ENCODE data around the gene TANGO6. TPM values are rescaled to one million over a fixed set of nuclear protein-coding genes. Genes with fewer than 3 reads are reported as not detected.

The TANGO6 gene
- total RNA-seq, 8 experiments from 2014 or later: 6.4 to 18.6 (median 7.7) TPM

DNA sequence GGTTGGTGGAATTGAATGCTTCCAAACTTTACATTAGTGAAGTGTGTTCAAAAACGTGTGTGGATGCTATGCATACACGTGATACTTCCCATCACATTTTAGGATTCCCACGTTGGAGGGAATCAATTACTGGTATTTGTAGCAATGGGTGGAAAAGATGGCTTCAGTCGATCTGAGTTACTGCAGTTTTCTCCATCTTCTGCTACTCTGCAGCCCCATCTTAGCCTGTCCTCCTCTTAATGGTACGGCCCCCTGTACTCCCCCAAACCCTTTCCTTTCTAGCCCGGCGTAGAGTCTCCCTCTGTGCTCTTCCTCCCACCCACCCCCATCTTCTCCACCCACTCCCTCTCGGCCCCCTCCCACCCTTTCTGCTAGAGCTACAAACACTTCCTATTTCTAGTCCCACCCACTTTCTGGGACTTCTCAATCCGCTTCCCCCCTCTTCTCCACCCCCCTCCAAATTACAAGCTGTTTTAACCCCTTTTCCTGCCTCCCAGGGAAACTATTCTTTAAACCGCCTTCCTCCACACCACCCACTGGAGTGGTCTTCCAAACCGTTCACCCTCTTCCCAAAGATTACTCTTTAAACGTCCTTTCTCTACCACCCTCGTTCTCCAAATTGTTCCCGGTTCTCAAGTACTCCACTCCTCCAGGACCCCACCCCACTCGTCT is 288.0 kb downstream of the TANGO6 start:
- ATAC-seq (replicated peaks in 6 of 8): peak in 4 of 8 experiments; percentile 0 to 4 (median 2)
- 0 to 20% (median 7%) methylated on average over 1 to 4 of the region's 15 CpGs; no CpG with 5 or more reads in 2 of the 10 experiments for WGBS, 10 experiments
- peak overlapping the region; percentile 98 to 99 for H3K27ac ChIP-seq
- H3K4me1 ChIP-seq (replicated peaks in 1 of 2): peaks cover 14 to 15% of the 10 kb centered on the region in 2 donors
- in situ Hi-C loops (cut with MboI; ENCODE audit: low pct_unique_long_range_greater_than_20kb in 2 of 9, low sequenced_read_pairs in 9 of 9, unreplicated experiment in 9 of 9): loop anchor here in 1 of 9 experiments (25.0 kb wide), 1 partner anchor 244 kb away; no protein-coding TSS in a partner anchor
- H3K4me3 ChIP-seq: peak overlapping the region; percentile 76 to 99 (median 89)

DNA sequence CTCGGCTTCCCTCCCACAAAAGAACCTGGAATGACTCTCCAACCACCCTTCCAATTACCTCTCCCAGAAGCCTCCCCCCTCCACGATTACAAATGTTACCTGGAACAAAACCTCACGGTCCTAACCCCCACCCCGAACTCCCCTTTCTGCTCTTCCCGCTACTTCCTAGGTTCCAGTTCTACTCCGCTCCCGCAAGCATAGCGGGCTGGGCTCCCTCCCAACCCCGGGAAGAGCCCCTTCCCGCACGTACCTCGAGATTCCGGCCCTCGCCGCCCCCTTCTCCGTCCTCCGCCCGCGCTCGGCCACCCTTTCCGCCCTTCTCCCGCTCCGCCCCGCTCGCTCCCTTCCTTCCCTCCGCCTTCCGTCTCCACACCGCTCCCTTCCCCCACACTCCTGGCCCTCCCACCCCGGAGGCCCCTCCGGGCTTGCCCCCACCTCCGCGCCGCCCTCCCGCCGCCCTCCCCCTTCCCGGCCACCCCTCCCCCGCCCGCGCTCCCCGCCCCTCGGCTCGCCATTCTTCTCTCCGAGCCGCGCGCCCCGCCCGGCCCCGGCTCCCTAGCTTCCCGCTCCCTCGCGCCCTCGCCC is 288.6 kb downstream of the TANGO6 start:
- peak overlapping the region; percentile 98 to 99 for H3K27ac ChIP-seq
- 0% methylated on average over 1 of the region's 53 CpGs; no CpG with 5 or more reads in 9 of the 10 experiments for WGBS, 10 experiments
- in situ Hi-C loops (cut with MboI; ENCODE audit: low pct_unique_long_range_greater_than_20kb in 2 of 9, low sequenced_read_pairs in 9 of 9, unreplicated experiment in 9 of 9): loop anchor here in 1 of 9 experiments (25.0 kb wide), 1 partner anchor 245 kb away; no protein-coding TSS in a partner anchor
- peak; percentile 62 to 81 (median 77) for ATAC-seq (replicated peaks in 6 of 8)
- H3K4me1 ChIP-seq (replicated peaks in 1 of 2): peaks cover 14 to 15% of the 10 kb centered on the region in 2 donors
- H3K4me3 ChIP-seq: peak overlapping the region; percentile 76 to 99 (median 89)

DNA sequence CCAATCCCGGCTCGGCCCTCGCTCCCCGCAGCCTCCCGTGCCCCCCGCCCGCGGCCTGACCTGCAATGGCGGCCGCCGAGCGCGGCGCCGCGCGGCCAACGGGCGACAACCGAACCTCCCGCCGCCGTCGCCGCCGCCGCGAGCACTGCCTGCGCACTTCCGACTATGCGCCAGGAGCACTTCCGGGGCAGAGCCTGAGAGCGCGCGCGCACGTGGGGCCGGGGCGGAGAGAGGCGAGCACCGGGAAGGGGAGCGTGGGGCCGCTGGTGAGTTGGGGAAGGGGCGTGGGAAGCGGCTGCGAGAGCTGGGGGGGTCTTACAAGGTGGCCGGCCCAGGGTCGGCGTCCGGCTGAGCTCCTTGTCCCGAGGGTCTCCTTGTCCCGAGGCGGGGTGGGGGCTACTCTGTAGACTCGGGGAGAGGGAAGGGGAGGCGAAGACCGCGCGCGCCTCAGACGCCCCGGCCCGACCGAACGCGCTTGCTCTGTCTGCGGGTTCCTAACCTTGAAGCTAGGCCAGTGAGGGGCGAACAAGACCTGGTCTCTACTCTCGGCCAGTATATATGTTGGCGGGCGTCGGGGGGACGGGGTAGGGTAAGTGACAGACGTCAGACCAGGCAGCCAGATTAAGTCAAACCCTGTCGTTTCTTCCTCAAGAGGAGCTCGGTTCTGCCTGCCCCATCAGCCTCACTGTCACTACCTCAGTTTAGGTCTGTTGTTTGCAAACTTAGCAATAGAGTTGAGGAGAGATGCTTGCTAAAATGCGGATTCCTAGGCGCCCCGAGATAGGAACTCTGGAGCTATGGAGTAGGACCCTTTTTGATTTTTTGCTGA is 289.3 kb downstream of the TANGO6 start, which contains the start of the genes CHTF8 and UTP4:
Gene CHTF8, minus strand, starts transcription at position 165 of the 829 bp plus-strand sequence. CDS start 11,130 bp downstream, outside the sequence.
Gene UTP4, plus strand, starts transcription at position 226 of the 829 bp plus-strand sequence. CDS start 811 bp downstream, outside the sequence.
- 0% methylated on average over 2 to 9 of the region's 78 CpGs; no CpG with 5 or more reads in 5 of the 10 experiments for WGBS, 10 experiments
- peak; percentile 85 to 94 (median 92) for ATAC-seq (replicated peaks in 6 of 8)

DNA sequence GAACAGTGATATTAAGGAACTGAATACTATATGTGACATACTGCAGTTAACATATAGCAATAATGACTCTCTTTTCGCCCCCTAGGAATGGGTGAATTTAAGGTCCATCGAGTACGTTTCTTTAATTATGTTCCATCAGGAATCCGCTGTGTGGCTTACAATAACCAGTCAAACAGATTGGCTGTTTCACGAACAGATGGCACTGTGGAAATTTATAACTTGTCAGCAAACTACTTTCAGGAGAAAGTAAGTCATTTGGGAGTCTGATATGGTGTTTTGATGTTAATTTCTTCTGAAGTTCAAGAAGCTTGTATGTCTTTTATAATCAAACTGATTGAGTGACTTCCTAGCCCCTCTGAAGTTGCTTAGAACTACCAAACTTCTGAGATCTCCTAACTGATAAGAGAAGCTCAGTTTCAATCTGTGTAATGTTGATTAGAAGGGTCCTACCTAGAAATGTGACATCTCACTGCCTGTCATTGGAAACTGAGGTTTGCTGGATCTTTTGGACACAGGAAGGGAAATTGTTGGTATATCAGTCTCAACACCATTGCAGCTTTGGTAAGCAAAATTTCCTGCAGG is 290.1 kb downstream of the TANGO6 start:
- in situ Hi-C loops (cut with MboI; ENCODE audit: low pct_unique_long_range_greater_than_20kb in 2 of 9, low sequenced_read_pairs in 9 of 9, unreplicated experiment in 9 of 9): loop anchor here in 1 of 9 experiments (25.0 kb wide), 1 partner anchor 246 kb away; no protein-coding TSS in a partner anchor
- H3K27ac ChIP-seq: no peak overlapping the region
- no peak for ATAC-seq (replicated peaks in 6 of 8)
- peaks cover 14 to 15% of the 10 kb centered on the region in 2 donors for H3K4me1 ChIP-seq (replicated peaks in 1 of 2)
- 0 to 17% (median 10%) methylated on average over 1 to 5 of the region's 5 CpGs; no CpG with 5 or more reads in 3 of the 10 experiments for WGBS, 10 experiments
- H3K4me3 ChIP-seq: peak overlapping the region; percentile 76 to 99 (median 89)

More for the DNA sequence above, 289.3 kb downstream of the TANGO6 start, which contains the start of the genes CHTF8 and UTP4:
- Histone ChIP-seq H3K27ac (peak within 1 kb of the TSS; percentile 98 to 99), H3K4me3 (peak within 1 kb of the TSS; percentile 76 to 99 (median 89)), H3K4me1 (replicated peaks in 1 of 2) (peaks cover 14 to 15% of the 10 kb centered on the region in 2 donors)
- in situ Hi-C loops (cut with MboI; ENCODE audit: low pct_unique_long_range_greater_than_20kb in 2 of 9, low sequenced_read_pairs in 9 of 9, unreplicated experiment in 9 of 9): loop anchor here in 1 of 9 experiments (25.0 kb wide), 1 partner anchor 245 kb away; no protein-coding TSS in a partner anchor

Other genes starting within 250 kb of the TANGO6 start
- 1 to 10 TPM in 5 of 8 experiments, not detected in 3; 1.5 to 4.0 (median 2.9) TPM for gene CDH3, start 198.2 kb upstream of the TANGO6 start, total RNA-seq
- 1 to 10 TPM in 2 of 8 experiments, under 1 TPM in 6; 0.09 to 6.8 (median 0.55) TPM for gene CDH1, start 106.2 kb upstream of the TANGO6 start, total RNA-seq

Measured in motor neuron (in vitro differentiated cells).